ENCODE data around the gene LRMDA. TPM values are rescaled to one million over a fixed set of nuclear protein-coding genes. Genes with fewer than 3 reads are reported as not detected.

The LRMDA gene
- total and polyA plus RNA-seq, 2 donors (not counting 3 experiments of a cell fraction or from before 2014, with no cell fraction given): 9.7 to 18.0 TPM

DNA sequence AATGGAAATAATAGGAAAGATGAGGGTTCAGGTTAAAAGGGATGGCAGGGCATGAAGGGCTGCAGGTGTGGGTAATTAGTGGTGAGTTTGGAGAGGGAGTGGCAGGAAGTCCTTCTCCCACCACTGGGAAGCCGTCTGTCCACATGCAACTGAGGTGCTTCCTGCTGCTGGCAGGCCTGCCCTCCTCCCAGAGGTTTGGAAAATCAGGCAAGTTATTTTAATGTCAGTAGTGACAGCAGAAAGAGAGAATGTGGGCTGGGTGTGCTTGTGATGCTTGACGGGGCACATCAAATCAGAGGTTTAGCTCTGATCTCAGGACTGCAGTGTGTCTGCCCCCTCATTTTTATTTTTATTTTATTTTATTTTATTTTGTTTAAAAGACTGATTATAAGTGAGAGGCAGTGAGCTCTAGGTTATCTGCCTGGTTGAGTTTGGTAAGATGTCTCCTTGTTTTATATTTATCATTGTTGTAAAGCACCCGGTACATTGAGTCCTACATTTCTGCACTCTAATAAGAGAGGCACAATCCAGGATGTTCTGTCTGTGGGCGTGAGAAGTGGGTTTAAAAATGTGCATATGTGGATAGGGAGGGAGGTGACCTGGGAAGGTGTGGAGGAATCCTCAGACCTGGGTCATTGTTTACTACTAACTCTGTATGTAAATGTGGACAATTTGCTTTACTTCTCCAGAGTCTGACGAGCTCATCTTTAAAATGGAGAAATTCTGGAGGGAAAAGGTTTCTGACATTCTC lies 504.4 kb downstream of the LRMDA start:
- no TSS peak for BruUV-seq (replicated peaks)
- Histone ChIP-seq H3K4me2 (ENCODE audit: insufficient read depth, low read length) (no peak overlapping the region), H3K9me3 (replicated peaks; ENCODE audit: control insufficient read depth, insufficient read depth, low read length) (no peaks in the 10 kb centered on the region), H3K4me3 (replicated peaks in 1 of 3; ENCODE audit: insufficient read depth in 1 of 3, low read depth in 1 of 3, low read length in 3 of 3) (no peak overlapping the region), H3K4me1 (ENCODE audit: control insufficient read depth, extremely low read depth, insufficient read depth, low read length) (no peaks in the 10 kb centered on the region), H3K27me3 (ENCODE audit: control insufficient read depth in 2 of 2, insufficient read depth in 2 of 2, low read length in 2 of 2) (no peaks in the 10 kb centered on the region), H2AFZ (ENCODE audit: low read depth, low read length) (no peak overlapping the region), H3K9me1 (replicated peaks; ENCODE audit: control insufficient read depth, extremely low read depth, insufficient read depth, low read length) (no peaks in the 10 kb centered on the region), H3K36me3 (ENCODE audit: control insufficient read depth in 2 of 2, extremely low read depth in 1 of 2, insufficient read depth in 2 of 2, low read length in 2 of 2) (no peaks in the 10 kb centered on the region), H3K27ac (ENCODE audit: insufficient read depth, low read depth, low read length) (no peak overlapping the region), H4K20me1 (replicated peaks; ENCODE audit: control insufficient read depth, extremely low read depth, insufficient read depth, low read length) (no peaks in the 10 kb centered on the region), H3K79me2 (ENCODE audit: control insufficient read depth, insufficient read depth, low read length) (no peaks in the 10 kb centered on the region), H3K9ac (replicated peaks; ENCODE audit: extremely low read depth, insufficient read depth, low read length) (no peak overlapping the region)
- TF ChIP-seq POLR2A (IDR thresholded peaks at IDR 0.05; ENCODE audit: low read depth, low read length) (no peak), MYC (IDR thresholded peaks at IDR 0.05; ENCODE audit: low read depth, low read length) (no peak), JUN (IDR thresholded peaks at IDR 0.05; ENCODE audit: borderline replicate concordance, insufficient read depth, insufficient read length, low read depth) (no peak), FOS (IDR thresholded peaks at IDR 0.05; ENCODE audit: borderline replicate concordance, insufficient read depth, low read length) (no peak)
- TF ChIP-seq, protein P1, sequence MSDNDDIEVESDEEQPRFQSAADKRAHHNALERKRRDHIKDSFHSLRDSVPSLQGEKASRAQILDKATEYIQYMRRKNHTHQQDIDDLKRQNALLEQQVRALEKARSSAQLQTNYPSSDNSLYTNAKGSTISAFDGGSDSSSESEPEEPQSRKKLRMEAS (IDR thresholded peaks at IDR 0.05; ENCODE audit: insufficient read depth, insufficient read length): no peak
- FAIRE-seq (no peak), DNase-seq (ENCODE audit: low read depth, low spot score) (no peak)
- ChIA-PET POLR2A (no interaction called here), CTCF (interaction anchor here (1.4 kb wide), 1 partner anchor 9 kb away, joined by 3 read pairs; no protein-coding TSS in a partner anchor)
- intact Hi-C loops (cut with micrococcal nuclease) (no loop called here), dilution Hi-C loops (cut with MboI; ENCODE audit: extremely low pct_ligation_motif_present, low sequenced_read_pairs) (no loop called here)

DNA sequence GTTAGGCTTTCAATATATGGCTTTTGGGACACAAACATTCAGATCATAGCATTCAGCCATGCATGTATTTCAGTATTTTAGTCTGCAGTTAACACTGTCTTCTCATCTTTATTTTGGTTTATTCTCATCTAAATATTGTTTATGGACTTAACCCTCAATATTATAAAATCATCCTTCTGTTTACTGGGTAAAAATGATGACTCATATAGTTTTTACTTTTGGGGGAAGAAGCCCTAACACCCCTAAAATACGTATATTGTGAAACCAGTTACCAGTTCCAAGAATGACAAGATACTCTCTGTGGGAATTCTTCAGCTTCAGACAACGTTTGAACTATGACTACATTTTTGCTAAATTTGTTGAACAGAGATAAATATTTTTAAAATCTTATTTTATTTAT lies 505.4 kb downstream of the LRMDA start:
- no peaks in the 10 kb centered on the region for H3K27me3 ChIP-seq (ENCODE audit: control insufficient read depth in 2 of 2, insufficient read depth in 2 of 2, low read length in 2 of 2)
- H3K9me1 ChIP-seq (replicated peaks; ENCODE audit: control insufficient read depth, extremely low read depth, insufficient read depth, low read length): no peaks in the 10 kb centered on the region
- H2AFZ ChIP-seq (ENCODE audit: low read depth, low read length): no peak overlapping the region
- dilution Hi-C loops (cut with MboI; ENCODE audit: extremely low pct_ligation_motif_present, low sequenced_read_pairs): no loop called here
- BruUV-seq (replicated peaks): no TSS peak
- ChIA-PET CTCF (interaction anchor here (2.0 kb wide), 1 partner anchor 10 kb away, joined by 5 read pairs; no protein-coding TSS in a partner anchor), POLR2A (no interaction called here)
- H3K36me3 ChIP-seq (ENCODE audit: control insufficient read depth in 2 of 2, extremely low read depth in 1 of 2, insufficient read depth in 2 of 2, low read length in 2 of 2): no peaks in the 10 kb centered on the region
- no peak overlapping the region for H3K9ac ChIP-seq (replicated peaks; ENCODE audit: extremely low read depth, insufficient read depth, low read length)
- no peak overlapping the region for H3K4me3 ChIP-seq (replicated peaks in 1 of 3; ENCODE audit: insufficient read depth in 1 of 3, low read depth in 1 of 3, low read length in 3 of 3)
- FAIRE-seq: no peak
- H3K4me1 ChIP-seq (ENCODE audit: control insufficient read depth, extremely low read depth, insufficient read depth, low read length): no peaks in the 10 kb centered on the region
- no peaks in the 10 kb centered on the region for H3K9me3 ChIP-seq (replicated peaks; ENCODE audit: control insufficient read depth, insufficient read depth, low read length)
- no peak for TF ChIP-seq FOS (IDR thresholded peaks at IDR 0.05; ENCODE audit: borderline replicate concordance, insufficient read depth, low read length)
- TF ChIP-seq EZH2 (IDR thresholded peaks at IDR 0.05; ENCODE audit: borderline replicate concordance, low read depth, low read length, severe bottlenecking): no peak
- TF ChIP-seq, protein P1 (IDR thresholded peaks at IDR 0.05; ENCODE audit: insufficient read depth, insufficient read length): no peak
- TF ChIP-seq JUN (IDR thresholded peaks at IDR 0.05; ENCODE audit: borderline replicate concordance, insufficient read depth, insufficient read length, low read depth): no peak
- no peak for TF ChIP-seq POLR2AphosphoS5 (IDR thresholded peaks at IDR 0.05; ENCODE audit: insufficient read depth, low read depth, low read length)
- TF ChIP-seq, protein P2, sequence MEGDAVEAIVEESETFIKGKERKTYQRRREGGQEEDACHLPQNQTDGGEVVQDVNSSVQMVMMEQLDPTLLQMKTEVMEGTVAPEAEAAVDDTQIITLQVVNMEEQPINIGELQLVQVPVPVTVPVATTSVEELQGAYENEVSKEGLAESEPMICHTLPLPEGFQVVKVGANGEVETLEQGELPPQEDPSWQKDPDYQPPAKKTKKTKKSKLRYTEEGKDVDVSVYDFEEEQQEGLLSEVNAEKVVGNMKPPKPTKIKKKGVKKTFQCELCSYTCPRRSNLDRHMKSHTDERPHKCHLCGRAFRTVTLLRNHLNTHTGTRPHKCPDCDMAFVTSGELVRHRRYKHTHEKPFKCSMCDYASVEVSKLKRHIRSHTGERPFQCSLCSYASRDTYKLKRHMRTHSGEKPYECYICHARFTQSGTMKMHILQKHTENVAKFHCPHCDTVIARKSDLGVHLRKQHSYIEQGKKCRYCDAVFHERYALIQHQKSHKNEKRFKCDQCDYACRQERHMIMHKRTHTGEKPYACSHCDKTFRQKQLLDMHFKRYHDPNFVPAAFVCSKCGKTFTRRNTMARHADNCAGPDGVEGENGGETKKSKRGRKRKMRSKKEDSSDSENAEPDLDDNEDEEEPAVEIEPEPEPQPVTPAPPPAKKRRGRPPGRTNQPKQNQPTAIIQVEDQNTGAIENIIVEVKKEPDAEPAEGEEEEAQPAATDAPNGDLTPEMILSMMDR (IDR thresholded peaks at IDR 0.05; ENCODE audit: extremely low read depth in 1 of 2, insufficient read depth in 1 of 2, low read depth in 1 of 2, low read length in 2 of 2): no peak
- TF ChIP-seq GATA2 (IDR thresholded peaks at IDR 0.05; ENCODE audit: insufficient read depth, insufficient read length, low read depth, low read length): no peak
- TF ChIP-seq MYC (IDR thresholded peaks at IDR 0.05; ENCODE audit: low read depth, low read length): no peak
- no peak for TF ChIP-seq POLR2A (IDR thresholded peaks at IDR 0.05; ENCODE audit: low read depth, low read length)
- no peaks in the 10 kb centered on the region for H4K20me1 ChIP-seq (replicated peaks; ENCODE audit: control insufficient read depth, extremely low read depth, insufficient read depth, low read length)
- no peaks in the 10 kb centered on the region for H3K79me2 ChIP-seq (ENCODE audit: control insufficient read depth, insufficient read depth, low read length)
- H3K4me2 ChIP-seq (ENCODE audit: insufficient read depth, low read length): no peak overlapping the region
- DNase-seq (ENCODE audit: low read depth, low spot score): no peak
- intact Hi-C loops (cut with micrococcal nuclease): no loop called here
- no peak overlapping the region for H3K27ac ChIP-seq (ENCODE audit: insufficient read depth, low read depth, low read length)
